NOMO-1 treated with DMSO at 0.1 percent for 48 hours (cell line): ENCODE results near the gene PPP4R1.
A peak's percentile ranks its signal among the peaks of the same experiment; 100 is the strongest.

ENCODE experiments used
- DNase-seq: peaks from one replicate; lab custom pipeline; 2025; ENCODE audit not compliant: unreplicated experiment; lab: John Stamatoyannopoulos, UW

PPP4R1 gene

DNA sequence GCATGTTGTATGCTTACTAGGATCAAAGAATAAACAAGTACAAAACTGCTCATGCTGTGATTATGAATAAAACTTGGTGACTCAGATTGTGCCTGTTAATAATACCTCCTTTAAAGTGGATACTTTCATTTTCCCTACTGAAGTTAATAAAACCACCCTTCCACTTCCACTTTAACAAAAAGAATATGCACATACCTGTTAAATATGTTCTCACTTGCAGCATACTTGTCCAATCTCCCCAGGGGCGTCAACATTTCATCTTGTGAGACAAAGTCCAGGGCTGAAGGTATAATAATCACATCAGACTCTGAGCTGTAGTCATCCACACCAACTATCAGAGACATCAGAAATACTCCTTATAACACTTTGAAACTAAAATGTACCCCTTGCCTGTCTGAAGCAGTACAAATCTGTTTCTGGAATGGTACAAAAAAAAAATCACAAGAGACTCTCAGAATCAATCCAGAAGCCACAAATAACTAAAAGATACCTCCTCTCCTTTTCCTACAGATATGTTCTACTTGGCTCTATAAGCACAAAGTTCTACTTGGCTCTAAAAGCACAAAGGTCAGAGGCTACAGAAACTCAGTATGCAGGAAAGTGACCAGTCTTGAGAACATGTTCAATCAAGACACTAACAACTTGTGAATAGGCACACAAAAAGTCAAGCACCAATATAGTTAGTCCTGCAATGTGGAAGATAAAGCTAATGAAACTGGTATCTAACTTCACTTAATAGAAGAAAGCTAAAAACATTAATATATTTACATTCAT, 19.3 kb downstream of the PPP4R1 start:
- DNase-seq: no peak

DNA sequence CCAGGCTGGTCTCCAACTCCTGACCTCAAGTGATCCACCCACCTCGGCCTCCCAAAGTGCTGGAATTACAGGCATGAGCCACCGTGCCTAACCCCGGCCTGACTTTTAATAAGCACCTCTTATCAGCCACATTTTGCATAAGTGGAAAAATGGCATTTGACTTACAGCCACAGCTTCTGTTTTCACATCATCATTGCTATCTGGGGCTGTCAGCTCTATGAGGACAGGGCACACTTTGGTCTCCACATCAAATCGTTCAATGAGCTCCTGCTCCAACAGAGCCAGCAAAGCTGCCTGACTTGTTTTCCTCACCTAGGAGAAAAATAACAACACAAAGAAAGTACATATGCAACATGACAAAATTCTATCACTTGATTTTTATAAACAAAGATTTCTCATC, 26.4 kb downstream of the PPP4R1 start:
- DNase-seq: no peak

DNA sequence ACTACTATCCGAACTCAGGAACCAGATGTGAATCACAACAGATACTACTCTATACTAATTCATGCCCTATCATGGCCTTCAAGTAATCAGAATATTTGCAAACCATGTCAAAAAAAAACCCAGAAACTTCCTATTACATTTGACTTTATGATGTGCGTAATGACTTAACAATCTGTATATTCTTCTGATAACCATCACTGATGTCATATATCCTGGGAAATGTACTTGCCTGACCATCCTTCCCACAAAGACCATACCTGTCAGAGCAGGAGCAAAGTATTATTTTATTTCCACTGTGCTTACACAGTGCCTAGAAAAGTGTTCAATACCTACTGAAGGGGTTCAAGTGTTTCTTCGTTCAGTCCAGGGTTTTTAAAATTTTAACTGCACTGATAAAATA, 27.5 kb downstream of the PPP4R1 start:
- DNase-seq: no peak

DNA sequence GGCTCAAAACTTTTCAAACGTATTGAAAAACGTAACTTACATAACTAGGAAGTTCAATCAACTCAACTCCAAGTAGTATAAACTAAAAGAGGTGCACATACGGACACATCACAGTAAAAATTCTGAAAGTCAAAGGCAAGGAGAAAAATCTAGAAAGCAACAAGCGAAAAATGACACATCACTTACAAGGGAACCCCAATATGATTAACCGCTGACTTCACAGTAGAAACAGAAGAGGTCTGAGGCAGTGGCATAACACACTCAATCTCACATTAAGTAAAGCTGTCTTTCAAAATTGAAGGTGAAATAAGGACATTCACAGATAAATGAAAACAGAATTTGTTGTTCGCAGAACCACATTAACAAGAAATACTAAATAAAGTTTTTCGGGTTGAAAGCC, 32.7 kb downstream of the PPP4R1 start:
- DNase-seq: no peak

DNA sequence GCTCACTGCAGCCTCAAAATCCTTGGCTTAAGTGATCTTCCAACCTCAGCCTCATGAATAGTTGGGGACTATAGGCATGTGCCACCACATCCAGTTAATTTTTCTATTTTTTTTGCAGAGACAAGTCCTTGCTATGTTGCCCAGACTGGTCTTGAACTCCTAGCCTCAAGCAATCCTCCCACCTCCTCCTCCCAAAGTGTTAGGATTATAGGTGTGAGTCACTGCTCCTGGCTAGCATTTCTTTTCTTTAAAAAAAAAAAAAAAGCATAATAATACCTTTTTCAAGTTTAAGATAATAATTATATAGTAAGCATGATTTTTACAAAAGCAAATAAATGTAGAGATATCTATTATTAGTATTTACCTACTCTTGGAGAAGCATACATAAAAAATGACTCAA, 36.1 kb downstream of the PPP4R1 start:
- DNase-seq: no peak

DNA sequence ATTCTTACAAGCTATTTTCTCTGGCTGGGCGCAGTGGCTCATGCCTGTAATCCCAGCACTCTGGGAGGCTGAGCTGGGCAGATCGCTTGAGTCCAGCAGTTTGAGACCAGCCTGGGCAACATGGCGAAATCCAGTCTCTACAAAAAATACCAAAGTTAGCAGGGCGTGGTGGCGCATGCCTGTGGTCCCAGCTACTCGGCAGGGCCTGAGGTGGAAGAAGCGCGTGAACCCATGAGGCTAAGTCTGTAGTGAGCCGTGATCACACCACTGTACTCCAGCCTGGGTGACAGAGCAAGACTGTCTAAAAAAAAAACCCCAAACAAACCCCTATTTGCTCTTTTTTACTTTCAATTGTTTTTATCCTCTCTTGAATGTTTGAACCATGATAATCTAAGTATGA, 37.0 kb downstream of the PPP4R1 start:
- DNase-seq: no peak

DNA sequence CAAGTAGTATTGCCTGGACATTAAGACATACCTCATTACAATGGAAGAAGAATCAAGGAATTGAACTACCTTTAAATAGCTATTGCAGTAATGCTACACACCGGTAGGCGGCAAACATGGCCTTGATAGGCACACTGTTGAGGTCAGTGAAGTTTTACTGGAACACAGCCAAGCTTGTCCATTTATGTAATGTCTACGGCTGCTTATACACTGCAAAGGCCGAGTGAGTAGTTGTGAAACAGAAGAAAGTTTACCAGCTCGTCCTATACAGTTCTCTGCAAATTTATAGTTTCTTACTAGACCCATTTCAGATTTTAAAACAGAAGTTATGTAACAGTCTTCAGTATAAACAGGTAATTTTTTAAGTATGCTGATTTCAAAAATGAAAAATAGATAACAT, 38.8 kb downstream of the PPP4R1 start:
- DNase-seq: peak; percentile 89

DNA sequence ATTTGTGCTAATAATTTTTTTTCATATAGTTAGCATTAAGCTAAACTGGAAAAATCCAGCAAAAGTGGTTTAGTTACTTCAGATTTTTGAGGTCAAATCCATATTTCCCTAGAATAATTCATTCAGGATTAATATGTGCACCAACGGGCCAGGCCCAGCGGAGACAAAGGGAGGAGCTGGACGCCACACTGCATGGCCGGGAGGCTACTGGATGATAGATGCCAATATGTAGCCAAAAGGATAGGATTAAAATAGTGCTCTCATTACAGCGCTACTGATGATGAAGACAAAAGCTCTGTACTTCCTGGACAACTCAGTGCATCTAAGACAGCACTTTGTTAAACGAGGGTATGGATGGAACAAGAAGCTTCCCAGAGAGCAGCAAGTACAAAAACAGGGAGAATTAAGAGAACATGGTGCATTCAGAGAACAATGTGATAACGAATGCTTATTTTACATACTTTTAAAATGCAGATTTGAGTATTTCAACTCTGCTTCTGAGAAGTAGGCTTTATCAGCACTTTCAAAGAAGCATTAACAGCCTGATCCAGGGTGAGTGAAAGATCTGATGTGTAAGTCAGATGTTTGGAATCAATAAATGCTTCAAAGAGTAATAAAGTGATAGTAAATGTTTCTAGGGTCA, 39.8 kb downstream of the PPP4R1 start:
- DNase-seq: no peak

DNA sequence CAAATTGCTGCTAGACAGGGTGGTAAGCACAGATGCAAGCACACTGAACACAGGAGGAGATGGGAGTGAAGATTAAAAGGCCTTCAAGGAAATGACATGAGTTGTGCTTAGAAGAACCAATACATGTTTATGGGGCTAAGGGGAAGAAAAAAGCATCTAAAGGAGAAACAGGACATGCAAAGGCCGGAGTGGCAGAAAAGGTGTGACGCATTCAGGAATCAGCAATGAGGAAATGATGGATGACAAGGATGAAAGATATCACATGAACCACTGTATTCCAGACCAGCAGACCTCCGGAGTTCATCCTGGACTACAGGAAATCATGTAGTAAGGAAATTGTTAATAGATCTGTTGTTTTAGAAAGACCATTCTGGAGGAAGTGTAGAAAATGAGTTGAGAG, 42.8 kb downstream of the PPP4R1 start:
- no peak for DNase-seq

DNA sequence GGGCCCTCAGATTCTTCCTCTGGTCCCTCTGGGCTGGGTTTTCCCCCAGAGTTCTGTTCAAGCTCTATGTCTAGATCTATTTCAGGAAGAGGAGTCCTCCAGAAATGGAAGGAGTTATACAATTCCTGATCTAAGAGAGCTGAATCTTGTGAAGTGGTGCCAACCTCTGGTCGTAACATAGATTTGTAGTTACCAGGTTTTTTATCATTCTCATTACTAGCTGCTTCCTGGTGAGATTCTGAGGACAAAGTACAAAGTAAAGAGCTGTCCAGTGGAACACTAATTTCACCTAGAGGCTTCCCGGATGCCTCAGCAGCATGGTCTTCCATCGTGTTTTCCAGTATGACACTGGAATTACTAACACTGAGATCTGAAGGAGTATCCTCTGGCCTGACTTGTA, 44.1 kb downstream of the PPP4R1 start:
- no peak for DNase-seq

DNA sequence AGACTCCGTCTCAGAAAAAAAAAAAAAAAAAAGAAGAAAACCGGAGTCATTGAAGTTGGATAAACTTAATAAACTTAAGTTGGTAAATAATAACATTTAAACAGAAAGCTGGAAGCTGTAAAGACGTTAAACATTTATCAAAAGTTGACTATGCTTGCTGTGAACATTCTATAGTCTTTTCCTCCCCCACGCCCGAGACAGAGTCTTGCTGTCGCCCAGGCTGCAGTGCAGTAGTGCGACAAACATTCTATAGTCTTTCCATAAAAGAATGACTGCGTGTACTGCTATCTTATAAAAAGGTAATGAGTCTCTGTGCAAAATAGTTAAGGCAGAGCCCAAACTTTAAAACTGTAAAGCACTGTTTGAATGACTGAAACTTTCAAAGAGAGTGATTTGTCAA, 45.2 kb downstream of the PPP4R1 start:
- no peak for DNase-seq

DNA sequence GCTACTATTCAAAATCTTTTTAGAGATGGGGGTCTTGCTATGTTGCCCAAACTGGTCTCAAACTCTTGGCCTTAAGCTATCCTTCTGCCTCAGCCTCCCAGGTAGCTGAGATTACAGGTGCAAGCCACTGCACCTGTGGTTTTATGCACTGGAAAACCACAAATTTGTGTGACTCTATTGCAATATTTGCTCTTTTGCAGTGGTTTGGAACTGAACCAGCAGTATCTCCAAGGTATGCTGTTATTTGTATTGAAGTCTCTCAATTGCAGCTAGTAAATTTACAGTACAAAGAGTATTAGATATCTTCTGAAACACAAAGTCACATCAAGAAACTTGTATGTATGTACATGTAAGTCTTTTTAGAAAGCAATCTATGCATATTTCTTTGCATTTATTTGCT, 46.2 kb downstream of the PPP4R1 start:
- DNase-seq: no peak

DNA sequence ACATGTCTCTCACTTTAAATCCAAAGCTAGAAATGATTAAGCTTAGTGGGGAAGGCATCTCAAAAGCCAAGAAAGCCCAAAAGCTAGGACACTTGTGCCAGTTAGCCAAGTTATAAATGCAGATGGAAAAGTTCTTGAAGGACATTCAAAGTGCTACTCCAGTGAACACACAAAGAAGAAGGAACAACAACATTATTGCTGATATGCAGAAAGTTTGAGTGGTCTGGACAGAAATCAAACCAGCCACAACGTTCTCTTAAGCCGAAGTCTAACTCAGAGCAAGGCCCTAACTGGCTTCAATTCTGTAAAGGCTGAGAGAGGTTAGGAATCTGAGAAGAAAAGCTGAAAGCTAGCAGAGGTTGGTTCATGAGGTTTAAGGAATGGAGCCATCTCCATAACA, 49.0 kb downstream of the PPP4R1 start:
- no peak for DNase-seq

DNA sequence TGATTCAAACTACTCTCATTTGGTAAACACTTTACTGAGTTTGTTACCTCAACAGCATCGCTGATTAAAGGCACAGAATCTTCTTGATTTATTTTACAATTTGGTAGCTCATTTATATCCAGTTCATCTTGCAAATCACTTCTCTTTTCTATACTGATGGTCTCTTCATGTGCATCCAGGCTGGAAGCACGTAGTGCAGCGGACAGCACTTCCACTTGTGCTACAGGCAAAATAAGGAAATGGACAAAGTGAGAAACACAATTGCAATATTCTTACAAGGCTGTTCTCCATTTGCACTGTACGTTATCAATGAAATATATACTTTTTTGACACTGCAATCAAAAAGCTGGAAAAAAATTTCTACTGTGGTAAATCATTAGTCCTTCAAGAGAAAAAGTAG, 51.0 kb downstream of the PPP4R1 start:
- no peak for DNase-seq

DNA sequence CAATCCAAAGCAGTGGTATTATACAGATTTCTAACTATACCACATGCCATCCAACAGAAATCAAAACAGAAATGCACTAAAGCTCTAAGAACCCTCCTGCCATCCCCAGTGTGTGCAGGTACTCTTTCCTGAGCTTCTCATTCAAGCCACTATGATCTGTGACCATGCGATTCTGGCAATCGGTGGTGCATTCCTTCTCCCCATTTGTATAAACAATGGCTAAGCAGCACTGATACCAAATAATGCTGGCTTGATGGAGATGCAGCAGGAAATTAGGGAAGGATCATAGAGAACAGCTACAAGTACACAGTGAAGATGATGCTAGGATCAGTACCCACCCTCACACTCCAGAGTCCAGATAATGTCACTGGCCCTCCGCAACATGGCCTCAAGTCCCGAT, 51.8 kb downstream of the PPP4R1 start:
- no peak for DNase-seq

DNA sequence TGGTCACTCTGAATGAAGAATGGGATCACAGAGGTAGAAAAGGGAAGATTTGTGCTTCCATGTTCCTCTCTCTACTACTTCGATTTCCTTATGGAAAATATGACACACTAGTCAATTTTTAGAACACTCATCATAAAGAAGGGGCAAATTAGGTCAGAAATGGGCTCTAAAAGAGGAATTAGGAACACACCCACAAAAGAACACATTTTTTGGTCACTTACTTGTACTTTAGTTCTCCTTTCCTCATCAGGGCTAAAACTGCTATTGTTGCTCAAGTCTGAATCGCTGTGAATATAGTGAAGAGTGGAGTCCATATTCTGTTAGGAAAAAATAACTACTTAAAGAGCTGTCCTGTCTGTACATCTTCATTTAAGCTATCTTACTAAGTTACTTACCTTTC, 52.6 kb downstream of the PPP4R1 start:
- DNase-seq: peak; percentile 85

DNA sequence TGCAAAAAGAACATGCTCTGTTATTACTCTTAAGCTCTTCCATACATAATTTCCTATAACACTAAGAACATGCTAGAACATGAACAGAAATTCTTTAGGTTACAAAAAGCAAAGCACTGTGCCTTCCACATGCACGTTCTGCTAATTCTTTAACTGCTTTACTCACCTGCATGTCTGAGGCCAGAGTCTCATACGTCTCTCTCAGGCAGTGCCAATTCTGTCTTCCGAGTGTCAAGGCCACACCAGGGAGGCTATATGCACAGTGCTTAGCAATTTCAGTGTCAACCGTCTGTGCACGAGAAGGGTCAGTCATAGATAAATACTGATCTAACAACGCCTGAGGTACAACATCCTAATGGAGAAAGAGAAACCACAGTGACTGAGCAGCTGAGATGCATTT, 55.1 kb downstream of the PPP4R1 start:
- no peak for DNase-seq

DNA sequence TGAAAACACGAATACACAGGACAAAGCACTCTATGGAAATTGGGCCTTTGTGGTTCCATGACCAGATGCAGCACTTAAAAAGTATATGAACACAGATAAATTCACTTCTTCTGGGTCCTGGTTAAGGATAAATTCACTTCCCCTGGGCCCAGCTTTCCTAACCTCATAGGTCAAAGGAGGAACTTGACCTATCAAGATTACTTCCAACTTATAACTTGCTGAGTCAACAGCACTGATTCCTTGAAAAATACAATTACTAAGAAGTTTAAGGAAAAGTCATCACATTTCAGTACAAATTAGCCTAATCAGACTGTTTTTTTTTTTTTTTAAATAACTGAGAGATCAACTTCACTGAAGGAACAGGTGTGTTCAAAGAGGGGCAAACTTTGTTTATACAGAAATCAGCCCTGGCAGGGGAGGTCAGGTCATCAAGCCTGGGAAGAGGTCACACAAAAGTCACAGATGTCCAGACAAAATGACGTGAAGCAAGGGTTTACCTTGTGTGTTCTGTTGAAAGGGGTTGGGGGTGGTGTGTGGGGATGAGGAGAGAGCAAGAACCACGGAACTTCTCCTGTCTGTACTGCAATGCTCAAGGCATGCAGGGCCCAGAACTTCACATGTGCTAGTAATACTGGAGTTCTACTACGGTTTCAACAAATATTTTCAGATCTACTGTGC, 55.8 kb downstream of the PPP4R1 start:
- DNase-seq: no peak

DNA sequence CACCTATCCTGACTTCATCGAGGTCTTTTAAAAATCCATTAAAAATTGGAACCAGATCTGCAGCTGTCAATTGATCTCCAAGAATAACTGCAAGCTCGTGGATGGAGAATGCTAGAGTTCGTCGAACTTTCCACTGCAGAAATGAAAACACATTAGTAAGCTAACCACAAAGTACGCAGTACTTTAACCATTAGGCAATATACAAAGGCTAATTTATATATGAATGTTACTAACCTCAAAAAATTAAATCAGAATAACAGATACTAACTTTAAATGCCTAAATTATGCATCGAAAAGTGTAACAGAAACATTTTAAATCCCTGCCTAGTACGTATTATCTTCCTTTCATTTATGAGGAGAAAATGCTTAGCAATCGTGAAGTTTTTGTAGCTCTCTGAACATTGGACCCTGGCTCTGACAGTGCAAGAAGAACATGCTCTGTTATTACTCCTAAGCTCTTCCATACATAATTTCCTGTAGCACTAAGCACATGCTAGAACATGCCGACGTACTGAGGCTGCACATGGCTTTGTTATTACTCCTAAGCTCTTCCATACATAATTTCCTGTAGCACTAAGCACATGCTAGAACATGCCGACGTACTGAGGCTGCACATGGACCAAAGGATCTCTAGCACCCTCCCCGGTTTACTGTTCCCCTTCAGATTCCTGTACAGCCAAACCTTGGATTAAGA, 57.0 kb downstream of the PPP4R1 start:
- DNase-seq: no peak

DNA sequence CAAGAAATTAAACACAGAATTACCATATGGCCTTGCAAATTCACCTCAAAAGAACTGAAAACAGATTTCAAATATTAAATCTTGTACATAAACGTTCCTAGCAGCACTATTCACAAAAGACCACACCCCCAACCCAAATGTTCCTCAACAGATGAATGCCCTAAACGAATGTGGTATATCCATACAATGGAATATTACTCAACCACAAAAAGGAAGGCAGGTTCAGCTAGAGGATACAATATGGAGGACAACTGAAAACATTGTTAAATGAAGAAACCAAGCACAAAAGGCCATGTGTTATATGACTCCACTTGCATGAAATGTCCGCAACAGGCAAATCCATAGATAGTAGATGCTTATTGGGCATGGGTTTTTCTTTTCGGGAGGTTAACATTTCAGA, 61.7 kb downstream of the PPP4R1 start:
- no peak for DNase-seq

DNA sequence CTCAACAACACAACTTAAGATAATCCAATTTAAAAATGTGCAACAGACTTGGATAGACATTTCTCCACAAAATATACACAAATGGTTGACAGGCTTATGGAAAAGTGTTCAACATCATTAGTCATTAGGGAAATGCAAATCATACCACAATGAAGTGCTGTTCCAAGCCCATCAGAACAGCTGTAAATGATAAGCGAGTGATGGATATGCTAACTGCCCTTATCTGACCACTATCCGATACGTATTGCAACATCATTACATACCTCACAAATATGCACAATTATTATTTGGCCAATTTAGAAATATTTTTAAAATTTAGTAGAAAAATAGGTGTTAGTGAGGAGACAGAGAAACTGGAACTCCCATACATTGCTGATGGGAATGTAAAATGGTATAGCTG, 62.2 kb downstream of the PPP4R1 start:
- no peak for DNase-seq

DNA sequence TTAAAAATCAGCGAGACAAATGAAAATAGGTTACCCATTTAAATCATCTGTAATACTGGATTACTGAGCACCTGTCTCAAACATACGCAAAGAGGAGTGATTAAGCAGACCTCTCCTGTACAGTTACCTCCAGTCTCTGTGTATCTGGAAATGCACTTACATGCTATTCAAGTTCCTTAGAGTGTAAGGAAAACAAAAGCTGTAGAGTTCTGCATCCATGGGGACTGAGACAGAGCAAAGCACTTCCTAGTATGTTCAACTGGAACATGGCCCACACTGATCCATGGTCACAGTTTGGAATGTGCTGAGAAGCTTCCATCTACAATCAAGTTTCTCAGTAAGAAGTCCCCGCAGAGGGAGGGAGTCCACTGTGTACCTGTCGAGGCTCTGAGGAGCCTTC, 63.9 kb downstream of the PPP4R1 start:
- no peak for DNase-seq
